HUES6 (cell line): ENCODE results near the gene ATP1A1.

Source experiments
- H3K27ac ChIP-seq: 2 replicates; pipeline ENCODE4 v1.7.0; 2013; ENCODE audit warnings: low read depth, mild to moderate bottlenecking, low read length, inconsistent platforms
- H3K27me3 ChIP-seq: 2 replicates; pipeline ENCODE4 v1.6.1; 2013; ENCODE audit warnings: low read length; ENCODE audit not compliant: control insufficient read depth, insufficient read depth
- H3K36me3 ChIP-seq: 2 replicates; pipeline ENCODE4 v1.6.1; 2013; ENCODE audit warnings: low read length; ENCODE audit not compliant: control insufficient read depth, insufficient read depth
- H3K4me1 ChIP-seq: 2 replicates; pipeline ENCODE4 v1.6.1; 2013; ENCODE audit warnings: low read length; ENCODE audit not compliant: control insufficient read depth, insufficient read depth
- H3K4me3 ChIP-seq: 2 replicates; pipeline ENCODE4 v1.5.1; 2013; ENCODE audit warnings: low read depth, low read length
- H3K9ac ChIP-seq: one replicate; pipeline ENCODE4 v1.6.1; 2013; ENCODE audit warnings: mild to moderate bottlenecking, low read length
- H3K9me3 ChIP-seq: 2 replicates; pipeline ENCODE4 v1.6.1; 2013; ENCODE audit warnings: low read depth, low read length; ENCODE audit not compliant: control insufficient read depth, insufficient read depth

Gene ATP1A1

GRCh38 chr1:116332451-116332850 is 40.6 kb upstream of the ATP1A1 start:
- no peak overlapping the region for H3K27ac ChIP-seq
- H3K9ac ChIP-seq, result no peak overlapping the region
- no peaks in the 10 kb centered on the region for H3K9me3 ChIP-seq
- no peaks in the 10 kb centered on the region for H3K36me3 ChIP-seq
- H3K4me3 ChIP-seq, result no peak overlapping the region
- no peaks in the 10 kb centered on the region for H3K27me3 ChIP-seq
- H3K4me1 ChIP-seq, result peaks cover 12% of the 10 kb centered on the region

GRCh38 chr1:116333171-116334014 is 39.7 kb upstream of the ATP1A1 start:
- Histone ChIP-seq H3K36me3 (no peaks in the 10 kb centered on the region), H3K9me3 (no peaks in the 10 kb centered on the region), H3K27me3 (no peaks in the 10 kb centered on the region), H3K4me1 (peaks cover 12% of the 10 kb centered on the region), H3K27ac (no peak overlapping the region), H3K9ac (no peak overlapping the region), H3K4me3 (no peak overlapping the region)

DNA sequence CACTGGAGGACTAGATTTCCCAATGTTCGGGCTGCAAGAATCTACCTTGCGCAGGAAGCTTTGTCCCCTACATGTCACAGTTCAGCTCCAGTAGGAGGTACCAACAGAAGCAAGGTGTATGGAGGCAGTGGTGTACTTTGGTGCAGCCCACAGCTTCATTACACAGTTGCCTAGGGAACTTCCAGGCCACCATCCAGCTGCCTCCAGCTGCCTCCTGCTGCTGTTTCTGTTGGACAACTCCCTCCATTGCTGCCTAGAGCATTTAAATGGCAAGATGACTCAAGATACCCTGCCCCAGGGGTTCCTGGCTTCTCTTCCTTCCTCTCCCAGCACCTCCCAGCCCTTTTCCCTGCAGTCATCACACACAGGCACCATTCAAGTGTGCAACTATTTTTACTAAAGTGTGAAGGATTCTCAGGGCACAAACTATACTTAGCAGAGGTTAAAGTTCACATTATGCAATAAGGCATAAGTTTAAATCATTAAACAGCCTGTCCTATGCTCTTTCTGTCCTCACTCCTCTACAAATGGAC is 39.0 kb upstream of the ATP1A1 start:
- H3K4me3 ChIP-seq, result no peak overlapping the region
- peaks cover 12% of the 10 kb centered on the region for H3K4me1 ChIP-seq
- H3K27me3 ChIP-seq, result no peaks in the 10 kb centered on the region
- no peak overlapping the region for H3K27ac ChIP-seq
- H3K9ac ChIP-seq, result no peak overlapping the region
- H3K36me3 ChIP-seq, result no peaks in the 10 kb centered on the region
- no peaks in the 10 kb centered on the region for H3K9me3 ChIP-seq

DNA sequence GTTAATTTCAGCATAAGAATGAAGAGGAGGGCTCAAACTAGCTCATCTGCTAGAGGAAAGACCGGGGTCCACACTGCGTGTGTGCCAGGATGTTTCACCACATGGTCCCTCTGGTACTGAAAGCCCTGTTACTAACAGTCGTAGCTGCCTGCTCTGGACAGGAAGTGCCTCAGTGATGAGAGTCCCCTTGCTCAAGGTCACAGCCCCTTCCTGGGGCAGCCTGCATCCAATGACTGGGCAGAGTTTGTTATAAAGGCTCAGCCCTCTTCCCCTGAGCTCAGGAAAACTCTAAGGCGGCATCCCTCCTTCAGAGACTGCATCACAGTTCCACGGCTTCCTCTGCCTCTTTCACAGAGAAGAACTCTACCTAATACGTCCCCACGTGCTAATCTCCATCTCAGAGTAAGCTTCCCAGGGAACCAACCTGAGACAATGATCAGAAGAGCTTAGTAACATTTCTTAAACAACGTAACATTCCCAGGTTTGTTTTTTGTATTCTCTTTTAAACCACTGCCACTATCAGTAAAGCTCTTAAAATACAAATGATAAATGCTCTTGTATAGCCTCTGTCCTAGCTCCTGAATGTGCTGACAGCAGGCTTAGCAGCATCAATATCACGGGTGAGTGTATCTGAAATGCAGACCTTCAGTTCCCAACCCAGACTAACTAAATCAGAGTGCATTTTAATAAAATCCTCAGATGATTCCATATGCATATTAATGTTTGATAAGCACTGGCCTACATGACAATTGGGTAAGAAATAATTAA is 38.0 kb upstream of the ATP1A1 start:
- Histone ChIP-seq H3K4me1 (peaks cover 12% of the 10 kb centered on the region), H3K4me3 (no peak overlapping the region), H3K27ac (no peak overlapping the region), H3K9me3 (no peaks in the 10 kb centered on the region), H3K36me3 (no peaks in the 10 kb centered on the region), H3K9ac (no peak overlapping the region), H3K27me3 (no peaks in the 10 kb centered on the region)

DNA sequence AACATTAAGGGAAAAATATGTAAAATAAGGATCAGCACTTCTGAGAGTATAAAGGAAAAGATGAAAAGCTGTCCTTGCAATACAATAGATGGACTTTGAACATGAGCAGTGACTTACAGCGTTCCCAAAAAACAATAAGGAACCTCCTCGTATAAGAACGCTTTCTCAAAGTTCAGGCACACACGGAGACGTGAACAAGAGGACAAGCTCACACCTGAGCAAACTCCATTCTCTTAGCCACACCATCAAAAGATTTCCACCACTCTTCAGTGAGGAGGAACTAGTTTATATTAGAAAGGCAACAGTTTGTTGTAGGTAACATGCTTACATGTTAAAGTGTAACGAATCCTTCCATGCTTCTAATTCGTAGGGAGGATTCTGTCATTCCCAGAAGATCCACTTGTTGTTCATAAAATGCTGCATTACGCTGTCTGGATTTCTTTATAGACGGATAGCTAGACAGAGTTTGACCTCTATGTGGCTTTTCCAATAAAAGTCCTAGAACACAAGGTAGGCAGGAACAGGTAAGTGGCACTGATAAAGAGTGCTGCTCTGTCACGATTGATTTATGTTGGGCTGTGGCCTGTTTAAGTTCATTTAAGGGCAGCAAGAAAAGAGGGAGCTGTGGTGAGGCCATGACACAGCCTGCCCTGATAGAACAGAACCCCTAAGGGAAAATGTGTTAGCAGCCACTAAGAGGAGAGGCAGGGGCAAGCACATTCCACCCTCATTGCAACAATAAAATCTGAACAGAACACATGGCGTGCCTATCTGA is 37.0 kb upstream of the ATP1A1 start:
- no peaks in the 10 kb centered on the region for H3K36me3 ChIP-seq
- no peak overlapping the region for H3K27ac ChIP-seq

GRCh38 chr1:116337398-116337797 is 35.6 kb upstream of the ATP1A1 start:
- no peak overlapping the region for H3K4me3 ChIP-seq
- no peak overlapping the region for H3K9ac ChIP-seq
- H3K36me3 ChIP-seq, result no peaks in the 10 kb centered on the region
- H3K27ac ChIP-seq, result no peak overlapping the region
- H3K4me1 ChIP-seq, result peaks cover 12% of the 10 kb centered on the region
- no peaks in the 10 kb centered on the region for H3K9me3 ChIP-seq
- H3K27me3 ChIP-seq, result no peaks in the 10 kb centered on the region

More for the DNA sequence above, 37.0 kb upstream of the ATP1A1 start:
- Histone ChIP-seq H3K27me3 (no peaks in the 10 kb centered on the region), H3K9ac (no peak overlapping the region), H3K4me1 (peaks cover 12% of the 10 kb centered on the region), H3K4me3 (no peak overlapping the region), H3K9me3 (no peaks in the 10 kb centered on the region)

- Histone ChIP-seq H3K4me1 (peaks cover 12% of the 10 kb centered on the region), H3K9ac (no peak overlapping the region), H3K27me3 (no peaks in the 10 kb centered on the region), H3K27ac (no peak overlapping the region), H3K36me3 (no peaks in the 10 kb centered on the region), H3K9me3 (no peaks in the 10 kb centered on the region), H3K4me3 (no peak overlapping the region)
Observed at GRCh38 chr1:116338400-116338799, 34.6 kb upstream of the ATP1A1 start.

DNA sequence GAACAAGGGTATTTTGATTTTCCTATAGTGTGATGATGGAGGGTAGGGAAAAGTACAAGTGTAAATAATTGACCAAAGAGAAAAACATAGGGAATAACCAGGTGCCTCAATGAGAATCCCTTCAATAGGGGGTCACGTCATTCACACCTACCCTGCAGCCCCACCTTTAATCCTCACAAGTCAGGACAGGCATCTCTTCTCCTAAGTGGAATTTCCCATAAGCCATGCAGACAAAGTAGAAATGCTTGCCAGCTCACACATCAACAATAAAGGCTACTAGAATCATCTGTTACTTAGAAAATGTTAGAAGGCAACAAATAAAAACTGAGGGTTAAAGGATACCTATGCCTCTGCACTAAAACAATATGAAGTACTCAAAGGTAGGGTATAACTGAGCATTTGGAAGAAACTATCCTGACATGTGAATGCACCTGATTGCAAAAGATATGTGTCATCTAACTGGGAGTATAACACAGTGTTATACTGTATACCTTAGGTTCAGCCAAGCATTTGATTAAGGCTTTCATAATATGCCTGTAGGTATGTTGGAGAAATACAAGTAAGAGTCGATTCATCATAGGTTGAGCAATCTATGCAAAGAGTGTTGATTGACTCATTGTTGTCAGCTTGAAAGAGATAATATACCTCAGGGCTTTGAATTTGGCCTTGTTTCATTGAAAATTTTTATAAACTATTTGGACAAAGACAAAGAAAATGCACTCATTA is 32.4 kb upstream of the ATP1A1 start:
- no peak overlapping the region for H3K4me3 ChIP-seq
- H3K9ac ChIP-seq, result no peak overlapping the region
- no peaks in the 10 kb centered on the region for H3K27me3 ChIP-seq
- H3K9me3 ChIP-seq, result no peaks in the 10 kb centered on the region
- H3K4me1 ChIP-seq, result no peaks in the 10 kb centered on the region
- no peak overlapping the region for H3K27ac ChIP-seq
- no peaks in the 10 kb centered on the region for H3K36me3 ChIP-seq

DNA sequence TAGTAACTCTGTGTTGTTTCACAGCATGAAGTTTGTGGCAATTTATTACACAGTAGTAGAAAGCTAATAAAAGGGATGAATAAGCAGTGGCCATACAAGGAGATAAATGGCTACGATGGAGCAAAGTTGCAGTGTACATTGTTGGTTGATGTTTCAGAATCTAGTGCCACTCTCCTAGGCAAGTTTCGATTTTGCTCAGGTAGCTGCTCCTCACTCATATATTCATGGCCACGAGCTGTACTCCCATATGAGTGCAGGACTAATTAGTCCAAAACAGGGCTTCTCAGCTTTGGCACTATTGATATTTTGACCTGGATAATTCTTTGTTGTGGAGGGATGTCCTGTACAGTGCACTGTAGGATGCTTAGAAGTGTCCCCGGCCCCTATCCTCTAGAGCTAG is 30.0 kb upstream of the ATP1A1 start:
- H3K27me3 ChIP-seq, result no peaks in the 10 kb centered on the region
- no peaks in the 10 kb centered on the region for H3K9me3 ChIP-seq
- H3K36me3 ChIP-seq, result no peaks in the 10 kb centered on the region
- peaks cover 11% of the 10 kb centered on the region; the same call in 1 of the 2 replicates for H3K4me1 ChIP-seq
- H3K4me3 ChIP-seq, result no peak overlapping the region
- no peak overlapping the region for H3K27ac ChIP-seq
- no peak overlapping the region for H3K9ac ChIP-seq

GRCh38 chr1:116345011-116345410 is 28.0 kb upstream of the ATP1A1 start:
- H3K27me3 ChIP-seq, result no peaks in the 10 kb centered on the region
- no peak overlapping the region for H3K27ac ChIP-seq
- H3K4me1 ChIP-seq, result peaks cover 11% of the 10 kb centered on the region; the same call in 1 of the 2 replicates
- no peak overlapping the region for H3K9ac ChIP-seq
- H3K4me3 ChIP-seq, result no peak overlapping the region
- H3K9me3 ChIP-seq, result no peaks in the 10 kb centered on the region
- no peaks in the 10 kb centered on the region for H3K36me3 ChIP-seq
